Activated CD4-positive, alpha-beta memory T cell treated with anti-CD3 and anti-CD28 coated beads for 36 hours (primary cell): ENCODE results near the gene NPW. TPM values are rescaled to one million over a fixed set of nuclear protein-coding genes. Genes with fewer than 3 reads are reported as not detected.

Experiments
- CTCF ChIA-PET: fragments of 350-600 bp; sonication (Branson Sonifier 250); formaldehyde crosslinking; loops from one replicate; lab custom pipeline; 2021; ENCODE audit warnings: antibody characterized with exemption, inconsistent platforms; lab: Charles Lee
- POLR2A ChIA-PET: fragments of 350-600 bp; sonication (Branson Sonifier 250); formaldehyde crosslinking; loops from one replicate; lab custom pipeline; 2021; ENCODE audit warnings: antibody characterized with exemption; lab: Charles Lee
- DNase-seq: peaks from one replicate; pipeline ENCODE4 v3.0.0-alpha.2; 2020
- H3K27ac Mint-ChIP-seq: one replicate; pipeline ENCODE4 v1.8.0; 2021; ENCODE audit warnings: mixed read lengths
- H3K27me3 Mint-ChIP-seq: one replicate; pipeline ENCODE4 v1.8.0; 2021; ENCODE audit warnings: mixed read lengths
- H3K36me3 Mint-ChIP-seq: one replicate; pipeline ENCODE4 v1.8.0; 2021; ENCODE audit warnings: mixed read lengths
- H3K4me1 Mint-ChIP-seq: one replicate; pipeline ENCODE4 v1.8.0; 2021; ENCODE audit warnings: low read depth, mixed read lengths
- H3K4me3 Mint-ChIP-seq: one replicate; pipeline ENCODE4 v1.8.0; 2021; ENCODE audit warnings: mild to moderate bottlenecking, mixed read lengths
- H3K9me3 Mint-ChIP-seq: one replicate; pipeline ENCODE4 v1.8.0; 2021; ENCODE audit warnings: mixed read lengths
- intact Hi-C: fragments of 100-400 bp; cut with micrococcal nuclease; formaldehyde crosslinking; loops from one replicate; pipeline ENCODE4 v1.15.1; 2023
- total RNA-seq, 2 experiments: library from RNA; stranded (reverse); gene quantifications; one replicate each; pipeline ENCODE4 v1.2.3, GENCODE V29; 2021

The NPW gene
- total RNA-seq, 2 experiments from 2014 or later: 1.3 to 2.0 TPM

GRCh38 chr16:2053211-2053610 lies 33.6 kb downstream of the NPW start:
- H3K4me3 Mint-ChIP-seq: no peak overlapping the region
- POLR2A ChIA-PET: no interaction called here
- DNase-seq: no peak
- intact Hi-C loops: no loop called here
- H3K27ac Mint-ChIP-seq: no peak overlapping the region
- H3K4me1 Mint-ChIP-seq: peaks cover 6% of the 10 kb centered on the region
- CTCF ChIA-PET: no interaction called here
- H3K27me3 Mint-ChIP-seq: no peaks in the 10 kb centered on the region
- no peaks in the 10 kb centered on the region for H3K9me3 Mint-ChIP-seq
- peaks cover 6% of the 10 kb centered on the region for H3K36me3 Mint-ChIP-seq

- DNase-seq: no peak
- Mint-ChIP-seq H3K27ac (no peak overlapping the region), H3K4me1 (no peaks in the 10 kb centered on the region), H3K4me3 (no peak overlapping the region), H3K36me3 (peaks cover 7% of the 10 kb centered on the region), H3K27me3 (no peaks in the 10 kb centered on the region), H3K9me3 (no peaks in the 10 kb centered on the region)
- CTCF ChIA-PET: no interaction called here
- POLR2A ChIA-PET: no interaction called here
- intact Hi-C loops: no loop called here
These were observed 34.3 kb downstream of the NPW start for GRCh38 chr16:2053897-2054296.

- H3K4me1 Mint-ChIP-seq: no peaks in the 10 kb centered on the region
- H3K4me3 Mint-ChIP-seq: no peak overlapping the region
- H3K27me3 Mint-ChIP-seq: no peaks in the 10 kb centered on the region
- intact Hi-C loops: no loop called here
- POLR2A ChIA-PET: no interaction called here
- H3K27ac Mint-ChIP-seq: no peak overlapping the region
- peaks cover 7% of the 10 kb centered on the region for H3K36me3 Mint-ChIP-seq
- CTCF ChIA-PET: no interaction called here
- H3K9me3 Mint-ChIP-seq: no peaks in the 10 kb centered on the region
- DNase-seq: no peak
These were observed 35.1 kb downstream of the NPW start for GRCh38 chr16:2054543-2055245.

- POLR2A ChIA-PET: interaction anchor here (0.8 kb wide), 1 partner anchor 8 kb away, joined by 3 read pairs; the partner anchor contains the start of genes NTHL1 and TSC2
- CTCF ChIA-PET: no interaction called here
- Mint-ChIP-seq H3K4me1 (no peaks in the 10 kb centered on the region), H3K27ac (no peak overlapping the region), H3K4me3 (no peak overlapping the region), H3K36me3 (peaks cover 5% of the 10 kb centered on the region), H3K9me3 (no peaks in the 10 kb centered on the region), H3K27me3 (no peaks in the 10 kb centered on the region)
- intact Hi-C loops: no loop called here
- DNase-seq: no peak
These were observed 36.5 kb downstream of the NPW start for GRCh38 chr16:2056077-2056476.

GRCh38 chr16:2056681-2057407 lies 37.3 kb downstream of the NPW start:
- H3K36me3 Mint-ChIP-seq: peaks cover 5% of the 10 kb centered on the region
- DNase-seq: no peak
- POLR2A ChIA-PET: interaction anchor here (0.8 kb wide), 1 partner anchor 9 kb away, joined by 3 read pairs; the partner anchor contains the start of genes NTHL1 and TSC2
- no peak overlapping the region for H3K4me3 Mint-ChIP-seq
- no peaks in the 10 kb centered on the region for H3K27me3 Mint-ChIP-seq
- intact Hi-C loops: no loop called here
- no peaks in the 10 kb centered on the region for H3K9me3 Mint-ChIP-seq
- no peaks in the 10 kb centered on the region for H3K4me1 Mint-ChIP-seq
- no peak overlapping the region for H3K27ac Mint-ChIP-seq
- CTCF ChIA-PET: interaction anchor here (0.8 to 0.9 kb wide), 2 partner anchors 9 to 53 kb away, joined by 3 to 6 read pairs; partner anchors contain the start of genes NTHL1 and TSC2

- DNase-seq: no peak
- no peaks in the 10 kb centered on the region for H3K4me1 Mint-ChIP-seq
- CTCF ChIA-PET: interaction anchor here (0.9 kb wide), 1 partner anchor 53 kb away, joined by 3 read pairs; no protein-coding TSS in a partner anchor
- no peak overlapping the region for H3K4me3 Mint-ChIP-seq
- POLR2A ChIA-PET: no interaction called here
- no peaks in the 10 kb centered on the region for H3K9me3 Mint-ChIP-seq
- H3K27ac Mint-ChIP-seq: no peak overlapping the region
- peaks cover 5% of the 10 kb centered on the region for H3K36me3 Mint-ChIP-seq
- no peaks in the 10 kb centered on the region for H3K27me3 Mint-ChIP-seq
- intact Hi-C loops: no loop called here
These were observed 37.9 kb downstream of the NPW start for GRCh38 chr16:2057438-2057837.

GRCh38 chr16:2058420-2058819 lies 38.8 kb downstream of the NPW start:
- H3K4me1 Mint-ChIP-seq: no peaks in the 10 kb centered on the region
- DNase-seq: no peak
- H3K36me3 Mint-ChIP-seq: peaks cover 5% of the 10 kb centered on the region
- POLR2A ChIA-PET: no interaction called here
- no peaks in the 10 kb centered on the region for H3K9me3 Mint-ChIP-seq
- H3K27ac Mint-ChIP-seq: no peak overlapping the region
- no peak overlapping the region for H3K4me3 Mint-ChIP-seq
- CTCF ChIA-PET: no interaction called here
- intact Hi-C loops: no loop called here
- no peaks in the 10 kb centered on the region for H3K27me3 Mint-ChIP-seq

GRCh38 chr16:2058872-2059271 lies 39.3 kb downstream of the NPW start:
- DNase-seq: no peak
- intact Hi-C loops: no loop called here
- CTCF ChIA-PET: no interaction called here
- H3K27me3 Mint-ChIP-seq: no peaks in the 10 kb centered on the region
- H3K36me3 Mint-ChIP-seq: peaks cover 3% of the 10 kb centered on the region
- no peak overlapping the region for H3K4me3 Mint-ChIP-seq
- POLR2A ChIA-PET: interaction anchor here (0.6 kb wide), 1 partner anchor 95 kb away, joined by 4 read pairs; no protein-coding TSS in a partner anchor
- H3K27ac Mint-ChIP-seq: no peak overlapping the region
- no peaks in the 10 kb centered on the region for H3K9me3 Mint-ChIP-seq
- H3K4me1 Mint-ChIP-seq: no peaks in the 10 kb centered on the region

- POLR2A ChIA-PET: interaction anchor here (0.7 kb wide), 1 partner anchor 11 kb away, joined by 3 read pairs; no protein-coding TSS in a partner anchor
- DNase-seq: no peak
- H3K4me1 Mint-ChIP-seq: no peaks in the 10 kb centered on the region
- H3K27me3 Mint-ChIP-seq: no peaks in the 10 kb centered on the region
- no peak overlapping the region for H3K27ac Mint-ChIP-seq
- CTCF ChIA-PET: no interaction called here
- H3K4me3 Mint-ChIP-seq: no peak overlapping the region
- intact Hi-C loops: no loop called here
- peaks cover 2% of the 10 kb centered on the region for H3K36me3 Mint-ChIP-seq
- no peaks in the 10 kb centered on the region for H3K9me3 Mint-ChIP-seq
These were observed 40.8 kb downstream of the NPW start for GRCh38 chr16:2060346-2060745.

- H3K4me1 Mint-ChIP-seq: peaks cover under 1% of the 10 kb centered on the region
- CTCF ChIA-PET: no interaction called here
These were observed 41.4 kb downstream of the NPW start for GRCh38 chr16:2061023-2061422.

GRCh38 chr16:2061526-2061925 lies 41.9 kb downstream of the NPW start:
- H3K9me3 Mint-ChIP-seq: no peaks in the 10 kb centered on the region
- no peak overlapping the region for H3K4me3 Mint-ChIP-seq
- H3K4me1 Mint-ChIP-seq: peaks cover 2% of the 10 kb centered on the region
- ChIA-PET CTCF (no interaction called here), POLR2A (no interaction called here)
- H3K27ac Mint-ChIP-seq: no peak overlapping the region
- DNase-seq: no peak
- intact Hi-C loops: no loop called here
- no peaks in the 10 kb centered on the region for H3K27me3 Mint-ChIP-seq
- H3K36me3 Mint-ChIP-seq: peaks cover 9% of the 10 kb centered on the region

More at GRCh38 chr16:2061023-2061422, 41.4 kb downstream of the NPW start:
- H3K36me3 Mint-ChIP-seq: peaks cover 6% of the 10 kb centered on the region
- no peak for DNase-seq
- H3K9me3 Mint-ChIP-seq: no peaks in the 10 kb centered on the region
- H3K27me3 Mint-ChIP-seq: no peaks in the 10 kb centered on the region
- POLR2A ChIA-PET: no interaction called here
- intact Hi-C loops: no loop called here
- H3K4me3 Mint-ChIP-seq: no peak overlapping the region
- H3K27ac Mint-ChIP-seq: no peak overlapping the region

GRCh38 chr16:2062801-2063200 lies 43.2 kb downstream of the NPW start:
- ChIA-PET CTCF (no interaction called here), POLR2A (no interaction called here)
- Mint-ChIP-seq H3K9me3 (no peaks in the 10 kb centered on the region), H3K27ac (no peak overlapping the region), H3K36me3 (peaks cover 12% of the 10 kb centered on the region), H3K4me3 (no peak overlapping the region), H3K4me1 (peaks cover 2% of the 10 kb centered on the region), H3K27me3 (no peaks in the 10 kb centered on the region)
- intact Hi-C loops: no loop called here
- DNase-seq: no peak
